H1 (cell line): ENCODE measurements around the gene OSBP. TPM values are rescaled to one million over a fixed set of nuclear protein-coding genes. Genes with fewer than 3 reads are reported as not detected.

ENCODE experiments used
- CTCF ChIA-PET: fragments of 300-600 bp; sonication (Branson Sonifier 250); formaldehyde crosslinking; loops from one replicate; lab custom pipeline; 2021; ENCODE audit not compliant: partially characterized antibody; lab: Charles Lee
- POLR2A ChIA-PET: fragments of 300-600 bp; sonication (Branson Sonifier 250); formaldehyde crosslinking; loops from one replicate; lab custom pipeline; 2021; ENCODE audit warnings: inconsistent platforms; ENCODE audit not compliant: partially characterized antibody; lab: Charles Lee
- DNase-seq, 2 experiments: peaks; one replicate each; pipeline versions ENCODE4 v3.0.0 to v3.0.0-alpha.2; 2010 to 2022; ENCODE audit warnings: low spot score in 2 of 2, low read depth in 1 of 2, mixed read lengths in 1 of 2
- FAIRE-seq: peaks from 2 replicates; lab custom pipeline; 2011; peaks lifted over from hg19 to GRCh38; lab: Jason Lieb, UNC
- H2AFZ ChIP-seq: 2 replicates; pipeline ENCODE4 v1.8.1; 2012; ENCODE audit warnings: low read length, inconsistent platforms
- H2AK5ac ChIP-seq: 2 replicates; pipeline ENCODE4 v1.6.1; 2013; ENCODE audit warnings: low read depth, low read length
- H2BK120ac ChIP-seq: replicated peaks from 2 replicates; pipeline ENCODE3; 2013; ENCODE audit warnings: low read depth, low read length, inconsistent platforms
- H2BK12ac ChIP-seq: 2 replicates; pipeline ENCODE4 v1.6.1; 2013; ENCODE audit warnings: low read depth, low read length
- H2BK15ac ChIP-seq: 2 replicates; pipeline ENCODE4 v1.6.1; 2013; ENCODE audit warnings: low read length
- H2BK20ac ChIP-seq: 2 replicates; pipeline ENCODE4 v1.6.1; 2013; ENCODE audit warnings: low read length
- H2BK5ac ChIP-seq: 2 replicates; pipeline ENCODE4 v1.6.1; 2013; ENCODE audit warnings: low read depth, low read length
- H3K14ac ChIP-seq: 2 replicates; pipeline ENCODE4 v1.6.1; 2013; ENCODE audit warnings: inconsistent platforms; ENCODE audit not compliant: insufficient read length
- H3K18ac ChIP-seq: 2 replicates; pipeline ENCODE4 v1.6.1; 2013; ENCODE audit warnings: low read length; ENCODE audit errors: extremely low read depth
- H3K23ac ChIP-seq: 2 replicates; pipeline ENCODE4 v1.6.1; 2013; ENCODE audit warnings: inconsistent platforms; ENCODE audit not compliant: insufficient read length
- H3K23me2 ChIP-seq: 2 replicates; pipeline ENCODE4 v1.6.1; 2013; ENCODE audit warnings: low read depth, low read length
- H3K27ac ChIP-seq: 2 replicates; pipeline ENCODE4 v1.6.1; 2011; ENCODE audit warnings: low read depth, low read length, inconsistent platforms
- H3K27me3 ChIP-seq, 4 experiments: replicated peaks in 1 of 4; 1 replicate in 1 of 4; 2 replicates in 3 of 4; pipeline versions ENCODE4 v1.6.1 to v1.8.1; 2011 to 2013; ENCODE audit warnings: low read length in 3 of 4, mild to moderate bottlenecking in 3 of 4, inconsistent platforms in 2 of 4, mixed read lengths in 2 of 4, moderate library complexity in 1 of 4; ENCODE audit not compliant: control insufficient read depth in 3 of 4, insufficient read depth in 3 of 4; ENCODE audit errors: extremely low read depth in 1 of 4
- H3K36me3 ChIP-seq, 4 experiments: 2 replicates each; pipeline versions ENCODE4 v1.6.1 to v1.8.1; 2011 to 2013; ENCODE audit warnings: mild to moderate bottlenecking in 4 of 4, low read length in 3 of 4, moderate library complexity in 2 of 4, control low read depth in 1 of 4, inconsistent platforms in 1 of 4; ENCODE audit not compliant: insufficient read depth in 4 of 4, control insufficient read depth in 2 of 4
- H3K4ac ChIP-seq: replicated peaks from 2 replicates; pipeline ENCODE3; 2013; ENCODE audit warnings: low read length, low read depth, mixed read lengths, inconsistent platforms; ENCODE audit not compliant: insufficient read length
- H3K4me1 ChIP-seq, 4 experiments: replicated peaks in 1 of 4; 1 replicate in 1 of 4; 2 replicates in 3 of 4; pipeline versions ENCODE4 v1.6.1 to v1.8.1; 2011 to 2013; ENCODE audit warnings: low read length in 3 of 4, inconsistent platforms in 2 of 4, mixed read lengths in 1 of 4; ENCODE audit not compliant: insufficient read depth in 4 of 4, control insufficient read depth in 3 of 4
- H3K4me2 ChIP-seq, 2 experiments: 2 replicates each; pipeline versions ENCODE4 v1.6.1 to v1.8.1; 2011 to 2013; ENCODE audit warnings: low read depth in 2 of 2, low read length in 2 of 2, control low read depth in 1 of 2, inconsistent platforms in 1 of 2, mild to moderate bottlenecking in 1 of 2; ENCODE audit not compliant: insufficient read depth in 1 of 2
- H3K4me3 ChIP-seq, 4 experiments: fragments of 200-600, 300-600 bp in 1 of 4; sonication (generic), shearing (Covaris generic), sonication (Bioruptor Twin) in 1 of 4; 2 replicates each; pipeline versions ENCODE4 v1.5.1 to v1.8.1; 2011 to 2016; ENCODE audit warnings: low read length in 4 of 4, low read depth in 3 of 4, control low read depth in 2 of 4, inconsistent platforms in 2 of 4, mild to moderate bottlenecking in 2 of 4, mixed read lengths in 1 of 4, moderate library complexity in 1 of 4; ENCODE audit not compliant: insufficient read depth in 2 of 4; ENCODE audit errors: extremely low read depth in 1 of 4
- H3K56ac ChIP-seq: replicated peaks from 2 replicates; pipeline ENCODE3; 2013; ENCODE audit warnings: low read depth, mild to moderate bottlenecking, mixed read lengths, low read length, inconsistent platforms; ENCODE audit not compliant: insufficient read length
- H3K79me1 ChIP-seq: 2 replicates; pipeline ENCODE4 v1.6.1; 2013; ENCODE audit warnings: low read depth, low read length, control low read depth
- H3K79me2 ChIP-seq, 2 experiments: 2 replicates each; pipeline versions ENCODE4 v1.6.1 to v1.8.1; 2012 to 2013; ENCODE audit warnings: low read length in 2 of 2, mild to moderate bottlenecking in 2 of 2, inconsistent platforms in 1 of 2; ENCODE audit not compliant: insufficient read depth in 2 of 2, control insufficient read depth in 1 of 2
- H3K9ac ChIP-seq, 4 experiments: replicated peaks in 1 of 4; 1 replicate in 1 of 4; 2 replicates in 3 of 4; pipeline versions ENCODE4 v1.6.1 to v1.8.1; 2011 to 2013; ENCODE audit warnings: low read depth in 3 of 4, low read length in 3 of 4, control low read depth in 2 of 4, mild to moderate bottlenecking in 2 of 4, moderate library complexity in 2 of 4, inconsistent platforms in 1 of 4; ENCODE audit errors: extremely low read depth in 1 of 4
- H3K9me3 ChIP-seq, 2 experiments: 2 replicates each; pipeline versions ENCODE4 v1.6.1 to v1.8.1; 2012 to 2013; ENCODE audit warnings: mild to moderate bottlenecking in 2 of 2, moderate library complexity in 2 of 2, control low read depth in 1 of 2, inconsistent platforms in 1 of 2, low read depth in 1 of 2, low read length in 1 of 2, mixed read lengths in 1 of 2; ENCODE audit not compliant: insufficient read depth in 2 of 2
- H4K20me1 ChIP-seq, 2 experiments: replicated peaks in 1 of 2; 2 replicates each; pipeline versions ENCODE3 to v1.8.1; 2011 to 2013; ENCODE audit warnings: inconsistent platforms in 2 of 2, low read length in 2 of 2, mild to moderate bottlenecking in 1 of 2; ENCODE audit not compliant: insufficient read depth in 2 of 2, control insufficient read depth in 1 of 2
- H4K5ac ChIP-seq: 2 replicates; pipeline ENCODE4 v1.6.1; 2013; ENCODE audit warnings: low read length, low read depth, mixed read lengths, inconsistent platforms; ENCODE audit not compliant: insufficient read length
- H4K8ac ChIP-seq: 2 replicates; pipeline ENCODE4 v1.8.0; 2013; ENCODE audit warnings: mild to moderate bottlenecking, moderate library complexity, low read length, inconsistent platforms; ENCODE audit not compliant: insufficient read depth; ENCODE audit errors: extremely low read depth
- H4K91ac ChIP-seq: replicated peaks from 2 replicates; pipeline ENCODE3; 2013; ENCODE audit warnings: low read length, mixed read lengths, inconsistent platforms; ENCODE audit not compliant: insufficient read length
- CBX8 ChIP-seq: fragments of 300-800, 300-1000 bp; sonication (generic); IDR thresholded peaks from 2 replicates; pipeline ENCODE4 v1.7.1; 2016; ENCODE audit warnings: low read depth, low read length, borderline replicate concordance
- E2F6 ChIP-seq: IDR thresholded peaks from 2 replicates; pipeline ENCODE4 v1.6.1; 2012; ENCODE audit warnings: inconsistent platforms
- RBBP5 ChIP-seq: IDR thresholded peaks from 2 replicates; pipeline ENCODE4 v1.7.1; 2012; ENCODE audit warnings: low read depth, mild to moderate bottlenecking, inconsistent platforms, low read length, moderate library complexity, borderline replicate concordance
- SP4 ChIP-seq: IDR thresholded peaks from 2 replicates; pipeline ENCODE4 v1.6.1; 2012; ENCODE audit warnings: low read length, inconsistent platforms
- TAF7 ChIP-seq: optimal IDR thresholded peaks from 2 replicates; pipeline ENCODE3; 2011; ENCODE audit warnings: low read depth, mild to moderate bottlenecking, inconsistent platforms, low read length, moderate library complexity, borderline replicate concordance
- WGBS, 2 experiments: shearing (Covaris generic) in 1 of 2; methylation state at CpG; one replicate each; pipeline versions ENCODE4 v1.1.6 to v1.1.7; 2013 to 2015; ENCODE audit warnings: low lambda C conversion rate in 2 of 2, mixed read lengths in 2 of 2, inconsistent platforms in 1 of 2, low coverage in 1 of 2, missing lambda C conversion rate in 1 of 2; ENCODE audit not compliant: insufficient replicate concordance in 2 of 2, insufficient coverage in 1 of 2, insufficient read length in 1 of 2; ENCODE audit errors: extremely low coverage in 1 of 2, missing lambda C conversion rate in 1 of 2; 5-methylcytosine and 5-hydroxymethylcytosine counted together
- polyA plus RNA-seq, 7 experiments: library from polyadenylated mRNA; depleted of rRNA in 3 of 7; stranded (reverse) in 5 of 7; unstranded in 2 of 7; fragments of >200 nt in 5 of 7; fragments of 200-250 nt in 2 of 7; gene quantifications; 1 replicate in 5 of 7; 2 replicates in 1 of 7; 4 replicates in 1 of 7; pipeline versions ENCODE4 v1.2.1 to v1.2.3, GENCODE V29; 2011 to 2013; ENCODE audit warnings: missing spikeins in 2 of 7, mixed read lengths in 2 of 7
- total RNA-seq: library from RNA; stranded (reverse); fragmentation: NEBNext Ultra II Directional; extraction: Animal tissue kit (Norgen Biotek cat#: 25700); gene quantifications from 2 replicates; pipeline ENCODE4 v1.2.1, GENCODE V29; 2021
- TF ChIP-seq, protein P1 (sequence below): IDR thresholded peaks from 2 replicates; pipeline ENCODE4 v1.6.1; 2012; ENCODE audit warnings: low read length, inconsistent platforms
- TF ChIP-seq, protein P2 (sequence below): IDR thresholded peaks from 2 replicates; pipeline ENCODE4 v1.6.1; 2011; ENCODE audit warnings: low read length, improper control_type of control experiment

OSBP gene
- total and polyA plus RNA-seq, 2 of the 8 experiments (the other 6 are each of a cell fraction or from before 2014, with no cell fraction given), result 13.2 to 43.1 TPM

GRCh38 chr11:59556115-59556916, 59.3 kb downstream of the OSBP start:
- no peak overlapping the region for H3K56ac ChIP-seq
- peaks cover 2 to 5% (median 3%) of the 10 kb centered on the region in 4 experiments; a peak in 6 of 7 replicates for H3K4me1 ChIP-seq
- peak overlapping the region in 3 of 4 experiments; percentile 15 to 87 (median 62); a peak in 5 of 7 replicates for H3K9ac ChIP-seq
- peak overlapping the region; percentile 83 to 95 (median 94) for H3K4me3 ChIP-seq
- H2BK120ac ChIP-seq, result no peak overlapping the region
- no peak overlapping the region for H3K4ac ChIP-seq
- no peak overlapping the region for H2BK15ac ChIP-seq
- no peak overlapping the region for H2BK5ac ChIP-seq
- H3K23me2 ChIP-seq, result peaks cover 24% of the 10 kb centered on the region
- H3K36me3 ChIP-seq, result no peaks in the 10 kb centered on the region
- no peak overlapping the region for H4K5ac ChIP-seq
- no peak overlapping the region for H3K27ac ChIP-seq
- no peaks in the 10 kb centered on the region for H3K79me1 ChIP-seq
- peak overlapping the region; percentile 71; the same call in 1 of the 2 replicates for H3K18ac ChIP-seq
- H4K8ac ChIP-seq, result no peak overlapping the region
- FAIRE-seq (no peak), DNase-seq (peak; percentile 68 to 93)
- no peak overlapping the region for H2BK20ac ChIP-seq
- H3K27me3 ChIP-seq, result no peaks in the 10 kb centered on the region; a peak in 1 of 7 replicates
- no peak overlapping the region for H3K14ac ChIP-seq
- H2AFZ ChIP-seq, result peak overlapping the region; percentile 93
- H2AK5ac ChIP-seq, result no peak overlapping the region
- no peak overlapping the region for H3K23ac ChIP-seq
- no peaks in the 10 kb centered on the region for H3K79me2 ChIP-seq
- no peak overlapping the region for H4K91ac ChIP-seq
- H3K4me2 ChIP-seq, result peak overlapping the region; percentile 76 to 80
- ChIA-PET CTCF (interaction anchor here (0.6 to 1.8 kb wide), 4 partner anchors 10 to 26 kb away, joined by 3 to 4 read pairs (median 4); no protein-coding TSS in a partner anchor), POLR2A (interaction anchor here (0.9 to 3.3 kb wide), 4 partner anchors 10 to 199 kb away, joined by 3 to 16 read pairs (median 6); partner anchors contain the start of genes PATL1 and STX3)
- H3K9me3 ChIP-seq, result no peaks in the 10 kb centered on the region
- 6% methylated on average over 30 of the region's 30 CpGs; no CpG with 5 or more reads in 1 of the 2 experiments for WGBS, 2 experiments
- H2BK12ac ChIP-seq, result no peak overlapping the region
- H4K20me1 ChIP-seq, result no peaks in the 10 kb centered on the region
- TF ChIP-seq SP4 (0 out of 2 replicates have a peak, but pooled peaks have one; percentile 43), RBBP5 (peak; percentile 96; the same call in 1 of the 2 replicates), TAF7 (peak; percentile 37), CBX8 (no peak), E2F6 (no peak)
- TF ChIP-seq, protein P1, sequence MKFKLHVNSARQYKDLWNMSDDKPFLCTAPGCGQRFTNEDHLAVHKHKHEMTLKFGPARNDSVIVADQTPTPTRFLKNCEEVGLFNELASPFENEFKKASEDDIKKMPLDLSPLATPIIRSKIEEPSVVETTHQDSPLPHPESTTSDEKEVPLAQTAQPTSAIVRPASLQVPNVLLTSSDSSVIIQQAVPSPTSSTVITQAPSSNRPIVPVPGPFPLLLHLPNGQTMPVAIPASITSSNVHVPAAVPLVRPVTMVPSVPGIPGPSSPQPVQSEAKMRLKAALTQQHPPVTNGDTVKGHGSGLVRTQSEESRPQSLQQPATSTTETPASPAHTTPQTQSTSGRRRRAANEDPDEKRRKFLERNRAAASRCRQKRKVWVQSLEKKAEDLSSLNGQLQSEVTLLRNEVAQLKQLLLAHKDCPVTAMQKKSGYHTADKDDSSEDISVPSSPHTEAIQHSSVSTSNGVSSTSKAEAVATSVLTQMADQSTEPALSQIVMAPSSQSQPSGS, result 0 out of 2 replicates have a peak, but pooled peaks have one; percentile 67
- TF ChIP-seq, protein P2, sequence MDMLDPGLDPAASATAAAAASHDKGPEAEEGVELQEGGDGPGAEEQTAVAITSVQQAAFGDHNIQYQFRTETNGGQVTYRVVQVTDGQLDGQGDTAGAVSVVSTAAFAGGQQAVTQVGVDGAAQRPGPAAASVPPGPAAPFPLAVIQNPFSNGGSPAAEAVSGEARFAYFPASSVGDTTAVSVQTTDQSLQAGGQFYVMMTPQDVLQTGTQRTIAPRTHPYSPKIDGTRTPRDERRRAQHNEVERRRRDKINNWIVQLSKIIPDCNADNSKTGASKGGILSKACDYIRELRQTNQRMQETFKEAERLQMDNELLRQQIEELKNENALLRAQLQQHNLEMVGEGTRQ, result peak; percentile 38; the same call in 1 of the 2 replicates
